ENCODE data around the gene LY6G5C. TPM values are rescaled to one million over a fixed set of nuclear protein-coding genes. Genes with fewer than 3 reads are reported as not detected.

The LY6G5C gene
- polyA plus RNA-seq, 1 donor (not counting 4 experiments of a cell fraction or from before 2014, with no cell fraction given): 0.58 TPM

DNA sequence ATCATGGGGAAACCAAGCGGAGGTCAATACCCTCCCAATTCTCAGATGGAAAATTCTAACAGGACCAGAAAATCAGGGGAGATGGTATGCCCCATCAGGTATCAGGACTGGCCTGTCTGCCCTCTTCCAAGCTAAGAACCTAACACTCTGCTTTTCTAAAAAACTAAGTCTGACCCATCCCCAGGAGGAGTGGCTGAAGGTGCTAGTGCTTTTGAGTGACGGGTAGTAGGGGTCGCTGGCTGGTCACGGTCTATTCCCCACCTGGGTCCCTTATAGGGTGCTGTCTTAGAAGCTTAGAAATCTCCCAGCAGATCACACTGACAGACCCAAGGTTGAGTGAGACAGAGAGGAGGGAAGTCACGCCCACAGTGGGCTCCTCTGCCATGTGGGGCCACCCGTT is 12.7 kb upstream of the LY6G5C start:
- H2AFZ ChIP-seq (ENCODE audit: control insufficient read depth, low read length): no peak overlapping the region
- dilution Hi-C loops (cut with MboI; ENCODE audit: extremely low pct_ligation_motif_present, low sequenced_read_pairs): no loop called here
- DNase-seq (ENCODE audit: low read depth, low spot score) (no peak), FAIRE-seq (no peak)
- peaks cover 22 to 29% of the 10 kb centered on the region in 2 experiments for H3K36me3 ChIP-seq (ENCODE audit: control insufficient read depth in 2 of 2, extremely low read depth in 1 of 2, insufficient read depth in 2 of 2, low read length in 2 of 2)
- H3K4me2 ChIP-seq (ENCODE audit: control insufficient read depth, extremely low read depth, insufficient read depth, low read depth, low read length): no peak overlapping the region
- H3K79me2 ChIP-seq (ENCODE audit: control insufficient read depth, insufficient read depth, low read length): no peaks in the 10 kb centered on the region
- no peak overlapping the region for H3K9ac ChIP-seq (ENCODE audit: control insufficient read depth, extremely low read depth, insufficient read depth, low read length)
- no peaks in the 10 kb centered on the region for H3K4me1 ChIP-seq (ENCODE audit: control insufficient read depth, extremely low read depth, insufficient read depth, low read length)
- H3K9me3 ChIP-seq (ENCODE audit: control insufficient read depth, low read depth, low read length): no peaks in the 10 kb centered on the region
- TF ChIP-seq, protein P1, sequence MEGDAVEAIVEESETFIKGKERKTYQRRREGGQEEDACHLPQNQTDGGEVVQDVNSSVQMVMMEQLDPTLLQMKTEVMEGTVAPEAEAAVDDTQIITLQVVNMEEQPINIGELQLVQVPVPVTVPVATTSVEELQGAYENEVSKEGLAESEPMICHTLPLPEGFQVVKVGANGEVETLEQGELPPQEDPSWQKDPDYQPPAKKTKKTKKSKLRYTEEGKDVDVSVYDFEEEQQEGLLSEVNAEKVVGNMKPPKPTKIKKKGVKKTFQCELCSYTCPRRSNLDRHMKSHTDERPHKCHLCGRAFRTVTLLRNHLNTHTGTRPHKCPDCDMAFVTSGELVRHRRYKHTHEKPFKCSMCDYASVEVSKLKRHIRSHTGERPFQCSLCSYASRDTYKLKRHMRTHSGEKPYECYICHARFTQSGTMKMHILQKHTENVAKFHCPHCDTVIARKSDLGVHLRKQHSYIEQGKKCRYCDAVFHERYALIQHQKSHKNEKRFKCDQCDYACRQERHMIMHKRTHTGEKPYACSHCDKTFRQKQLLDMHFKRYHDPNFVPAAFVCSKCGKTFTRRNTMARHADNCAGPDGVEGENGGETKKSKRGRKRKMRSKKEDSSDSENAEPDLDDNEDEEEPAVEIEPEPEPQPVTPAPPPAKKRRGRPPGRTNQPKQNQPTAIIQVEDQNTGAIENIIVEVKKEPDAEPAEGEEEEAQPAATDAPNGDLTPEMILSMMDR (optimal IDR thresholded peaks at IDR 0.05 in 1 of 3, IDR thresholded peaks at IDR 0.05 in 1 of 3, conservative IDR thresholded peaks at IDR 0.05 in 1 of 3; ENCODE audit: extremely low read depth in 1 of 3, insufficient read depth in 2 of 3, low read length in 3 of 3): no peak
- TF ChIP-seq EZH2 (IDR thresholded peaks at IDR 0.05; ENCODE audit: low read length): no peak
- H4K20me1 ChIP-seq (ENCODE audit: control insufficient read depth, extremely low read depth, insufficient read depth, low read length): no peaks in the 10 kb centered on the region
- H3K27me3 ChIP-seq (ENCODE audit: control insufficient read depth, extremely low read depth, insufficient read depth, low read length): no peaks in the 10 kb centered on the region
- H3K27ac ChIP-seq (ENCODE audit: control insufficient read depth, insufficient read depth, low read length): no peak overlapping the region
- H3K4me3 ChIP-seq (ENCODE audit: control insufficient read depth in 2 of 3, extremely low read depth in 1 of 3, insufficient read depth in 2 of 3, low read depth in 1 of 3, low read length in 3 of 3): no peak overlapping the region
- no peaks in the 10 kb centered on the region for H3K9me1 ChIP-seq (ENCODE audit: control insufficient read depth, extremely low read depth, insufficient read depth, low read length)

DNA sequence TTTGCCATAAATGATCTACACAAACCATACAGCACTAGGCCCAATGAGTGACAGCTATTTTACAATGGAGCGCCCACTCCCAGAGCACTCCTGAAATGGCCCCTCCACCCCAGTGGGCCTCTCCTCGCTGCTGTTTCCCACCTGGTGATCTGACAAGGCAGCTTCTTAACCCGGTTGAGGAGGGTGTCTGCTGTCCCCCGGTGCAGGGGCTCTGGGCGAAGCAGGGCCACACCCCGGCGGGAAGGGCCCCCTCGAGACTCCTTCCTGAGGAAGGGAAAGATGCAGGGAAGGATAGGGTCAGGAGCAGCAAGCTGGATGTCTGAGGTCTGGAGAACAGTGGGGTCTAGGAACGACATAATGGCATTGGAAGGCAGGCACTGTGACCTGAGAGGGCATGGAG is 12.0 kb upstream of the LY6G5C start:
- no peak for TF ChIP-seq EZH2 (IDR thresholded peaks at IDR 0.05; ENCODE audit: low read length)
- TF ChIP-seq, protein P1 (optimal IDR thresholded peaks at IDR 0.05 in 1 of 3, IDR thresholded peaks at IDR 0.05 in 1 of 3, conservative IDR thresholded peaks at IDR 0.05 in 1 of 3; ENCODE audit: extremely low read depth in 1 of 3, insufficient read depth in 2 of 3, low read length in 3 of 3): no peak
- Histone ChIP-seq H3K79me2 (ENCODE audit: control insufficient read depth, insufficient read depth, low read length) (no peaks in the 10 kb centered on the region), H3K9me3 (ENCODE audit: control insufficient read depth, low read depth, low read length) (no peaks in the 10 kb centered on the region), H3K9me1 (ENCODE audit: control insufficient read depth, extremely low read depth, insufficient read depth, low read length) (no peaks in the 10 kb centered on the region), H2AFZ (ENCODE audit: control insufficient read depth, low read length) (no peak overlapping the region), H3K36me3 (ENCODE audit: control insufficient read depth in 2 of 2, extremely low read depth in 1 of 2, insufficient read depth in 2 of 2, low read length in 2 of 2) (peaks cover 22 to 35% of the 10 kb centered on the region in 2 experiments), H3K27me3 (ENCODE audit: control insufficient read depth, extremely low read depth, insufficient read depth, low read length) (no peaks in the 10 kb centered on the region), H3K9ac (ENCODE audit: control insufficient read depth, extremely low read depth, insufficient read depth, low read length) (no peak overlapping the region), H3K4me2 (ENCODE audit: control insufficient read depth, extremely low read depth, insufficient read depth, low read depth, low read length) (no peak overlapping the region), H3K27ac (ENCODE audit: control insufficient read depth, insufficient read depth, low read length) (no peak overlapping the region), H4K20me1 (ENCODE audit: control insufficient read depth, extremely low read depth, insufficient read depth, low read length) (no peaks in the 10 kb centered on the region), H3K4me1 (ENCODE audit: control insufficient read depth, extremely low read depth, insufficient read depth, low read length) (no peaks in the 10 kb centered on the region), H3K4me3 (ENCODE audit: control insufficient read depth in 2 of 3, extremely low read depth in 1 of 3, insufficient read depth in 2 of 3, low read depth in 1 of 3, low read length in 3 of 3) (no peak overlapping the region)
- DNase-seq (ENCODE audit: low read depth, low spot score) (no peak), FAIRE-seq (no peak)
- dilution Hi-C loops (cut with MboI; ENCODE audit: extremely low pct_ligation_motif_present, low sequenced_read_pairs): no loop called here

Measured in keratinocyte (primary cell).